H9 (cell line): ENCODE results near the gene PHACTR1. TPM values are rescaled to one million over a fixed set of nuclear protein-coding genes. Genes with fewer than 3 reads are reported as not detected.

ENCODE experiments used
- DNase-seq: peaks from one replicate; pipeline ENCODE4 v3.0.0-alpha.2; 2017
- H2AFZ ChIP-seq: one replicate; pipeline ENCODE4 v1.6.1; 2013; ENCODE audit warnings: mild to moderate bottlenecking, low read length, control low read depth, moderate library complexity
- H2AK5ac ChIP-seq: 2 replicates; pipeline ENCODE4 v1.6.1; 2013; ENCODE audit warnings: low read length, control low read depth, mixed read lengths; ENCODE audit not compliant: insufficient read length
- H2BK120ac ChIP-seq: one replicate; pipeline ENCODE4 v1.6.1; 2013; ENCODE audit warnings: low read depth, mild to moderate bottlenecking, low read length, control low read depth, inconsistent platforms; ENCODE audit not compliant: poor library complexity, severe bottlenecking
- H2BK12ac ChIP-seq: 2 replicates; pipeline ENCODE4 v1.6.1; 2013; ENCODE audit warnings: low read length, control low read depth, mixed read lengths, low read depth; ENCODE audit not compliant: insufficient read length
- H2BK15ac ChIP-seq: 2 replicates; pipeline ENCODE4 v1.6.1; 2013; ENCODE audit warnings: low read depth, low read length, control low read depth
- H2BK20ac ChIP-seq: one replicate; pipeline ENCODE4 v1.6.1; 2013; ENCODE audit warnings: low read depth, mild to moderate bottlenecking, low read length, control low read depth, inconsistent platforms; ENCODE audit not compliant: poor library complexity, severe bottlenecking
- H2BK5ac ChIP-seq: 2 replicates; pipeline ENCODE4 v1.6.1; 2013; ENCODE audit warnings: low read length, control low read depth, mixed read lengths; ENCODE audit not compliant: insufficient read length
- H3K14ac ChIP-seq: 2 replicates; pipeline ENCODE4 v1.6.1; 2013; ENCODE audit warnings: low read length, control low read depth; ENCODE audit not compliant: insufficient read depth
- H3K18ac ChIP-seq: 2 replicates; pipeline ENCODE4 v1.6.1; 2013; ENCODE audit warnings: low read depth, mild to moderate bottlenecking, mixed read lengths, low read length, control low read depth; ENCODE audit not compliant: insufficient read length
- H3K23ac ChIP-seq: 2 replicates; pipeline ENCODE4 v1.6.1; 2013; ENCODE audit warnings: low read length, control low read depth, mixed read lengths, low read depth; ENCODE audit not compliant: insufficient read length
- H3K23me2 ChIP-seq: 2 replicates; pipeline ENCODE4 v1.6.1; 2013; ENCODE audit warnings: low read depth, mild to moderate bottlenecking, mixed read lengths, low read length, control low read depth; ENCODE audit not compliant: insufficient read length, poor library complexity, severe bottlenecking
- H3K27ac ChIP-seq: 2 replicates; pipeline ENCODE4 v1.5.1; 2013; ENCODE audit warnings: low read length, control low read depth, mixed read lengths, low read depth; ENCODE audit not compliant: insufficient read length
- H3K27me3 ChIP-seq: 2 replicates; pipeline ENCODE4 v1.6.1; 2013; ENCODE audit warnings: low read length, control low read depth, inconsistent platforms; ENCODE audit not compliant: insufficient read depth
- H3K4ac ChIP-seq: 2 replicates; pipeline ENCODE4 v1.6.1; 2013; ENCODE audit warnings: low read depth, mild to moderate bottlenecking, control low read depth, inconsistent platforms, low read length, moderate library complexity
- H3K4me1 ChIP-seq: 2 replicates; pipeline ENCODE4 v1.6.1; 2013; ENCODE audit warnings: low read length, control low read depth, inconsistent platforms; ENCODE audit not compliant: insufficient read depth
- H3K4me2 ChIP-seq: 2 replicates; pipeline ENCODE4 v1.6.1; 2013; ENCODE audit warnings: low read length, control low read depth, mixed read lengths; ENCODE audit not compliant: insufficient read length, insufficient read depth
- H3K56ac ChIP-seq: 2 replicates; pipeline ENCODE4 v1.6.1; 2013; ENCODE audit warnings: low read depth, mild to moderate bottlenecking, mixed read lengths, low read length, control low read depth; ENCODE audit not compliant: insufficient read length
- H3K79me1 ChIP-seq: 2 replicates; pipeline ENCODE4 v1.6.1; 2013; ENCODE audit warnings: low read depth, mild to moderate bottlenecking, moderate library complexity, low read length, control low read depth, inconsistent platforms; ENCODE audit not compliant: insufficient read depth, poor library complexity, severe bottlenecking
- H3K79me2 ChIP-seq: 2 replicates; pipeline ENCODE4 v1.6.1; 2013; ENCODE audit warnings: low read length, control low read depth, inconsistent platforms; ENCODE audit not compliant: insufficient read depth
- H3K9ac ChIP-seq: 2 replicates; pipeline ENCODE4 v1.6.1; 2013; ENCODE audit warnings: low read length, control low read depth, mixed read lengths; ENCODE audit not compliant: insufficient read length; ENCODE audit errors: extremely low read depth
- H3K9me3 ChIP-seq: one replicate; pipeline ENCODE4 v1.6.1; 2013; ENCODE audit warnings: low read depth, low read length, inconsistent platforms; ENCODE audit not compliant: control insufficient read depth
- H3T11ph ChIP-seq: one replicate; pipeline ENCODE4 v1.6.1; 2013; ENCODE audit warnings: mild to moderate bottlenecking, low read length, control low read depth, inconsistent platforms
- H4K20me1 ChIP-seq: one replicate; pipeline ENCODE4 v1.6.1; 2013; ENCODE audit not compliant: control insufficient read depth, insufficient read length, insufficient read depth
- H4K5ac ChIP-seq: 2 replicates; pipeline ENCODE4 v1.6.1; 2013; ENCODE audit warnings: low read depth, mild to moderate bottlenecking, mixed read lengths, low read length, control low read depth; ENCODE audit not compliant: insufficient read length
- H4K8ac ChIP-seq: replicated peaks from 2 replicates; pipeline ENCODE4 v1.6.1; 2013; ENCODE audit warnings: low read length, control low read depth, mixed read lengths, low read depth; ENCODE audit not compliant: insufficient read length
- H4K91ac ChIP-seq: 2 replicates; pipeline ENCODE4 v1.6.1; 2013; ENCODE audit warnings: low read depth, mild to moderate bottlenecking, moderate library complexity, mixed read lengths, low read length, control low read depth; ENCODE audit not compliant: insufficient read length
- H3K27ac Mint-ChIP-seq, 3 experiments: 2 replicates in 2 of 3; 3 replicates in 1 of 3; pipeline ENCODE4 v1.8.0; 2020 to 2021; ENCODE audit warnings: mixed read lengths in 3 of 3, mild to moderate bottlenecking in 1 of 3, moderate library complexity in 1 of 3
- H3K27me3 Mint-ChIP-seq: 2 replicates; pipeline ENCODE4 v1.8.0; 2021; ENCODE audit warnings: low read depth, mild to moderate bottlenecking, moderate library complexity, mixed read lengths
- H3K36me3 Mint-ChIP-seq, 3 experiments: 2 replicates in 2 of 3; 3 replicates in 1 of 3; pipeline ENCODE4 v1.8.0; 2020 to 2021; ENCODE audit warnings: low read depth in 3 of 3, mixed read lengths in 3 of 3; ENCODE audit not compliant: insufficient read depth in 1 of 3
- H3K4me1 Mint-ChIP-seq, 2 experiments: 2 replicates each; pipeline ENCODE4 v1.8.0; 2020; ENCODE audit warnings: mixed read lengths in 2 of 2
- H3K4me3 Mint-ChIP-seq, 2 experiments: 2 replicates in 1 of 2; 3 replicates in 1 of 2; pipeline ENCODE4 v1.8.0; 2020 to 2021; ENCODE audit warnings: mild to moderate bottlenecking in 2 of 2, mixed read lengths in 2 of 2, moderate library complexity in 1 of 2
- H3K9me3 Mint-ChIP-seq, 2 experiments: 2 replicates in 1 of 2; 3 replicates in 1 of 2; pipeline ENCODE4 v1.8.0; 2020; ENCODE audit warnings: mild to moderate bottlenecking in 2 of 2, mixed read lengths in 2 of 2, moderate library complexity in 1 of 2
- CTCF ChIP-seq: fragments of 200-600 bp; sonication (generic); conservative IDR thresholded peaks from 3 replicates; pipeline ENCODE4 v1.8.0; 2021; ENCODE audit warnings: antibody characterized with exemption, mild to moderate bottlenecking
- WGBS: extraction: QIAGEN DNeasy Blood & Tissue Kit; methylation state at CpG from one replicate; pipeline ENCODE4 v1.1.7; 2013; ENCODE audit warnings: missing lambda C conversion rate, low lambda C conversion rate, mixed read lengths; ENCODE audit not compliant: insufficient read length; ENCODE audit errors: extremely low coverage; 5-methylcytosine and 5-hydroxymethylcytosine counted together
- total RNA-seq: library from RNA; stranded (reverse); gene quantifications from 2 replicates; pipeline ENCODE4 v1.2.1, GENCODE V29; 2021

Gene PHACTR1
- total RNA-seq, 1 experiment from 2014 or later, result 15.9 TPM

GRCh38 chr6:13315896-13316295 lies 599.3 kb downstream of the PHACTR1 start:
- Histone ChIP-seq H2BK15ac (no peak overlapping the region), H4K5ac (no peak overlapping the region), H3K4me2 (no peak overlapping the region), H3K23ac (no peak overlapping the region), H2AK5ac (no peak overlapping the region), H2BK20ac (no peak overlapping the region), H3K27me3 (no peaks in the 10 kb centered on the region), H3K9me3 (no peaks in the 10 kb centered on the region), H2AFZ (no peak overlapping the region), H3K23me2 (no peaks in the 10 kb centered on the region), H4K91ac (no peak overlapping the region), H2BK120ac (no peak overlapping the region), H3K79me2 (no peaks in the 10 kb centered on the region), H3K18ac (no peak overlapping the region), H3K79me1 (no peaks in the 10 kb centered on the region), H3K56ac (no peak overlapping the region), H2BK12ac (no peak overlapping the region), H3T11ph (no peak overlapping the region), H3K27ac (no peak overlapping the region), H4K20me1 (no peaks in the 10 kb centered on the region), H3K14ac (no peak overlapping the region), H3K4ac (no peak overlapping the region), H3K9ac (no peak overlapping the region), H4K8ac (no peak overlapping the region), H3K4me1 (no peaks in the 10 kb centered on the region), H2BK5ac (no peak overlapping the region)
- no peak overlapping the region for H3K27ac Mint-ChIP-seq
- no peak for DNase-seq
- no peaks in the 10 kb centered on the region for H3K27me3 Mint-ChIP-seq
- no CpG with 5 or more reads among the region's 5 CpGs for WGBS
- H3K4me1 Mint-ChIP-seq, result no peaks in the 10 kb centered on the region
- H3K9me3 Mint-ChIP-seq, result no peaks in the 10 kb centered on the region
- no peak overlapping the region for H3K4me3 Mint-ChIP-seq
- no peak for TF ChIP-seq CTCF
- peaks cover 25 to 82% (median 62%) of the 10 kb centered on the region in 3 experiments; a peak in 6 of 7 replicates for H3K36me3 Mint-ChIP-seq
